Stimulated activated CD4-positive, alpha-beta T cell treated with anti-CD3 and anti-CD28 coated beads, TNF-alpha, amount 100 ng/mL, for 1 hour (primary cell): ENCODE measurements around the gene AGFG1.
A peak's percentile ranks its signal among the peaks of the same experiment; 100 is the strongest.

ENCODE experiments used
- DNase-seq, 3 donors: peaks; one replicate each; pipeline ENCODE4 v3.0.0-alpha.2; 2020; ENCODE audit warnings: low read depth in 3 of 3, low spot score in 1 of 3

Gene AGFG1

GRCh38 chr2:227461811-227462461 is 10.0 kb upstream of the AGFG1 start:
- no peak for DNase-seq

- DNase-seq: no peak
These were observed 9.4 kb upstream of the AGFG1 start for GRCh38 chr2:227462462-227462951.

GRCh38 chr2:227462972-227463931 is 8.7 kb upstream of the AGFG1 start:
- no peak for DNase-seq

- DNase-seq: no peak
These were observed 7.6 kb upstream of the AGFG1 start for GRCh38 chr2:227464361-227464760.

GRCh38 chr2:227464851-227465250 is 7.1 kb upstream of the AGFG1 start:
- no peak for DNase-seq

GRCh38 chr2:227466887-227467600 is 4.9 kb upstream of the AGFG1 start:
- no peak for DNase-seq

GRCh38 chr2:227471412-227471811 is 544 bp upstream of the AGFG1 start:
- DNase-seq: no peak

GRCh38 chr2:227472265-227473121 is 537 bp downstream of the AGFG1 start:
- DNase-seq: peak in 1 of 3 donors; percentile 38

GRCh38 chr2:227473122-227473461 is 1.1 kb downstream of the AGFG1 start:
- no peak for DNase-seq

- no peak for DNase-seq
These were observed 1.9 kb downstream of the AGFG1 start for GRCh38 chr2:227473806-227474205.

- no peak for DNase-seq
These were observed 2.5 kb downstream of the AGFG1 start for GRCh38 chr2:227474410-227474809.

- DNase-seq: no peak
These were observed 5.3 kb downstream of the AGFG1 start for GRCh38 chr2:227477291-227477690.

GRCh38 chr2:227479865-227480475 is 8.0 kb downstream of the AGFG1 start:
- no peak for DNase-seq

- no peak for DNase-seq
These were observed 8.6 kb downstream of the AGFG1 start for GRCh38 chr2:227480528-227480927.

- DNase-seq: no peak
These were observed 10.8 kb downstream of the AGFG1 start for GRCh38 chr2:227482638-227483340.

GRCh38 chr2:227485429-227485828 is 13.5 kb downstream of the AGFG1 start:
- no peak for DNase-seq

GRCh38 chr2:227486688-227487087 is 14.7 kb downstream of the AGFG1 start:
- no peak for DNase-seq

- no peak for DNase-seq
These were observed 16.1 kb downstream of the AGFG1 start for GRCh38 chr2:227488045-227488444.

GRCh38 chr2:227491386-227491785 is 19.4 kb downstream of the AGFG1 start:
- no peak for DNase-seq

- no peak for DNase-seq
These were observed 21.6 kb downstream of the AGFG1 start for GRCh38 chr2:227493524-227493923.
